ENCODE results near the gene MAP3K5.

MAP3K5 gene

DNA sequence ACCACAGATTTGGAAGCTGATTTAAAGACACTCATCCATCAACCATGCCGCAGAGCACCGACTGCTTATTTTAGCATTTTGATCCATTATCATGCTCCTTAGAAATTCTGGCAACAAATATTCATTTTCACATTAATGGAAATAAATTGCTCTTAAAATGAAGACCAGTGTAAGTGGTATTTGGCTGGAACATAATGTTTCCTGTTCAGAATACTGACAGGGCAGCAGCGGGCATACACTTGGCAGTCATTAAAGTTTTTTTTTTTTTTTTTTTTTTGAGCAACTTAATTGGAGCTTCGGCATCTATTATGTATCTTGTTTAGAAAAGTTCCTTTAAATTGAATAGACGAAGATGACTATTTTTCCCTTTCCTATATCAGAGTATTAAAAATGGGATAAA lies 47.4 kb downstream of the MAP3K5 start:
- TF ChIP-seq, protein P1, sequence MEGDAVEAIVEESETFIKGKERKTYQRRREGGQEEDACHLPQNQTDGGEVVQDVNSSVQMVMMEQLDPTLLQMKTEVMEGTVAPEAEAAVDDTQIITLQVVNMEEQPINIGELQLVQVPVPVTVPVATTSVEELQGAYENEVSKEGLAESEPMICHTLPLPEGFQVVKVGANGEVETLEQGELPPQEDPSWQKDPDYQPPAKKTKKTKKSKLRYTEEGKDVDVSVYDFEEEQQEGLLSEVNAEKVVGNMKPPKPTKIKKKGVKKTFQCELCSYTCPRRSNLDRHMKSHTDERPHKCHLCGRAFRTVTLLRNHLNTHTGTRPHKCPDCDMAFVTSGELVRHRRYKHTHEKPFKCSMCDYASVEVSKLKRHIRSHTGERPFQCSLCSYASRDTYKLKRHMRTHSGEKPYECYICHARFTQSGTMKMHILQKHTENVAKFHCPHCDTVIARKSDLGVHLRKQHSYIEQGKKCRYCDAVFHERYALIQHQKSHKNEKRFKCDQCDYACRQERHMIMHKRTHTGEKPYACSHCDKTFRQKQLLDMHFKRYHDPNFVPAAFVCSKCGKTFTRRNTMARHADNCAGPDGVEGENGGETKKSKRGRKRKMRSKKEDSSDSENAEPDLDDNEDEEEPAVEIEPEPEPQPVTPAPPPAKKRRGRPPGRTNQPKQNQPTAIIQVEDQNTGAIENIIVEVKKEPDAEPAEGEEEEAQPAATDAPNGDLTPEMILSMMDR (IDR thresholded peaks at IDR 0.05; ENCODE audit: extremely low read depth, insufficient read depth, missing control alignments) = no peak
- in situ Hi-C loops (cut with MboI; ENCODE audit: low pct_unique_long_range_greater_than_20kb, low sequenced_read_pairs, unreplicated experiment) = no loop called here
- no peak for DNase-seq (ENCODE audit: low spot score)

DNA sequence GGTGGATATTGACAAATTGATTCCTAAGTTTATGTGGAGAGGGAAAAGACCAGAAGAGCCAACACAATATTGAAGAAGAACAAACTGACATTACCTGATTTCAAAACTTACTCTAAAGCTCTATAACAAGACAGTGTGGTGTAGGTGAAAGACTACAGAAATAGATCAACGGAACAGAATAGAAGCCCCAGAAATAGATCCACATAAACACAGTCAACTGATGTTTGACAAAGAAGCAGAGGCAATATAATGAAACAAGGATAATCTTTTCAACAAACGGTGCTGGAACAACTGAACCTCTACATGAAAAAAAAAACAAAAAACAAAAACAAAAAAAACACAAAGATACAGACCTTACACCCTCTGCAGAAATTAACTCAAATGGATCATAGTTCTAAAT lies 50.2 kb downstream of the MAP3K5 start:
- in situ Hi-C loops (cut with MboI; ENCODE audit: low pct_unique_long_range_greater_than_20kb, low sequenced_read_pairs, unreplicated experiment) = no loop called here
- DNase-seq (ENCODE audit: low spot score) = no peak
- TF ChIP-seq, protein P1 (IDR thresholded peaks at IDR 0.05; ENCODE audit: extremely low read depth, insufficient read depth, missing control alignments) = no peak

DNA sequence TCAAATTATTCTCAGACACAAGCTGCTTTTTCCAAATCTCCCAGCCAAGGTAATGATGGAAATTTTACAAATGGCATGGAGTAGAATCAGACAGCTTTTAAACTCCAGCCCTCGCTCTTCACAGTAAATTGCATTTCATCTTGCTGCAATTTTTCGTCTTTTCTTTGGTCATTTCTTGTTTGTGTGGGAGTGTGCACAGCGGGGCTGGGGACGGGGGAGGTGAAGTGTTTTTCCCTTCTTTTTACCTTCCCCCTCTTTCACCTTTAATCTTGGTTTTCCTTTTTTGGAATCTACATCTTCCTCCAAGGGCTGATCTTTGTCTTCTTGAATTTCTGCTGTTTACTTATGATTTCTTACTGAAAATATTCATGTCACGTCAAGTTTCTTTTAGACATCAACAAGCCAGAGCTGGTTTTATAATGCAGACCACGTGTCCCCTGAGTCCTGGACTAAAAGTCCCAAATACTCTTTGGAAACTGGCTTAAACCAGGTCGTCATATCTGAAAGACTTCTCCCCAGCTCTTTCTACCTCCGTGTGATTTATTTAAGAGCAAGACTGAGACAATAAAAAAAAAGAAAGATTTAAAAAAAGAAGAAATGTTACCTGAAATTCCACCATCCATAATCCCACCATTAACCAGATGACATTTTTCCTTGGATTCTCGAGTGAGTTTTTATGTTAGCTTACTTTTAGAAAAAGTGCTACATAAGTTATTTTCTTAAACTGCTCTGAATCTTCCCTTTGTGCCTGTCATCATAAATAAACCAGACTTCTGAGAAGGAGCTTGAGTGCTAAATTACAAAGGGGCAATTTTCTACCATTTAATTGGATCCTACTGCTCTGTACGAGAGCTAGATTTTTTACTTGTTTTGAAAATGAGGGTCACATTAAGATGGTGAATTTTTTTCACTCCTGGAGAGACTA lies 52.0 kb downstream of the MAP3K5 start:
- TF ChIP-seq, protein P1 (IDR thresholded peaks at IDR 0.05; ENCODE audit: extremely low read depth, insufficient read depth, missing control alignments) = no peak
- in situ Hi-C loops (cut with MboI; ENCODE audit: low pct_unique_long_range_greater_than_20kb, low sequenced_read_pairs, unreplicated experiment) = no loop called here
- DNase-seq (ENCODE audit: low spot score) = no peak

DNA sequence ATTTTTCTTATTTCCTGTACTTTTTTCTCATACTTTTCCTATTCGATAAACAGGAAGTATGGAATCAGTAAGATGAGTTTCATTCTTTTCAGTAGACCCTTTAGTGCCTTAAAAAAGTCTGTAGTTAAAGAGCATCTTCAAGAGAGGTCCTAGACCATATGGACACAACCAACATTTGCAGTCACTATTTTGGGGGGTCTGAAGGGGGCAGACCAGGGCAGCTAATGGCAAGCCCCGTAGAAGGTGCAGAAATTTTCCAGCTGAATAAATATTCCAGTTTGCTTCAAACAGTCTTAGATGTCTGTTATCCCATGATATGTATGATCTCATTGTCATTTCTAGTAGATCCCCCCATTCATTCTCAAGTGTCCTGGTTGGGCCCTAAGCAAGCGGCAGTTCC lies 52.8 kb downstream of the MAP3K5 start:
- TF ChIP-seq, protein P1 (IDR thresholded peaks at IDR 0.05; ENCODE audit: extremely low read depth, insufficient read depth, missing control alignments) = no peak
- no peak for DNase-seq (ENCODE audit: low spot score)
- in situ Hi-C loops (cut with MboI; ENCODE audit: low pct_unique_long_range_greater_than_20kb, low sequenced_read_pairs, unreplicated experiment) = no loop called here

DNA sequence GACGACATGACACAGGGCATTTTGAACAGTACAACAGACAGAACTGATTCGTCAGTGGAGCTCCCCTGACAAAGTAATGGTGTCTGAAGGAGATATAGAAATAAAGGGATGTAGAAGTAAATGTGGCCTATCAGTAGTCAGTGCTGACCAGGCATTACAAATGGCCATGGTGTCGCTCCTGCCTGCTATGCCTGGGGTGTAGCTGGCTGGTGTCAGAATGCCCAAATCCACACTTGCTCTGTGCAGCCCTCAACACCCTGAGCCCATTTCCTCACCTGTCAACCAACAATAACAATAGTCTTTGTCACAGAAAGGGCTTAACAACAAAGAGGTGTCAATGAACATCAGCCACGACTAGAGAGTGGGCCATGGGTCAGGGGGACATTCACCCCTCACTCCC lies 53.2 kb downstream of the MAP3K5 start:
- in situ Hi-C loops (cut with MboI; ENCODE audit: low pct_unique_long_range_greater_than_20kb, low sequenced_read_pairs, unreplicated experiment) = no loop called here
- TF ChIP-seq, protein P1 (IDR thresholded peaks at IDR 0.05; ENCODE audit: extremely low read depth, insufficient read depth, missing control alignments) = no peak
- DNase-seq (ENCODE audit: low spot score) = no peak

DNA sequence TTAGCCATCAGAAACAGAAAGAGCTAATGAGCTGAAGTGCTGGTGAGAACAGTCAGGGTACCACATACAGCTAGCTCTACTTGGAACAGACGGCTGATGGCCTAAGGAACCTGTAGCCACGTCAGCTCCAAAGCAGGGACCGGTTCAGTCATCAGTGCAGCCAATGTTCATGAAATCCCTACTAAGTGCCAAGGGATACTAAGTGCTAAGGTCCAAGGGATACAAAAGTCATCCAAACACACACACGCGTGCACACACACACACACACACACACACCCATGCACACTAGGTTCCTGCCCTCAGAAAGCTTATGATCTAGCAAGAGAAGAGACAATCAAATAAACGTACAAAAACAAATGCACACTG lies 53.6 kb downstream of the MAP3K5 start:
- in situ Hi-C loops (cut with MboI; ENCODE audit: low pct_unique_long_range_greater_than_20kb, low sequenced_read_pairs, unreplicated experiment) = no loop called here
- no peak for DNase-seq (ENCODE audit: low spot score)
- TF ChIP-seq, protein P1 (IDR thresholded peaks at IDR 0.05; ENCODE audit: extremely low read depth, insufficient read depth, missing control alignments) = no peak
